ENCODE measurements around the gene TSSK1B. TPM values are rescaled to one million over a fixed set of nuclear protein-coding genes. Genes with fewer than 3 reads are reported as not detected.
"Not testable (repeated sequence)": the region's sequence is repeated elsewhere in the genome, so short reads cannot be mapped to it uniquely, and the experiment has no call there.

Gene TSSK1B
- total and polyA plus RNA-seq, 2 of the 8 experiments (the other 6 are each of a cell fraction or from before 2014, with no cell fraction given): 0.05 TPM; not detected in 1

DNA sequence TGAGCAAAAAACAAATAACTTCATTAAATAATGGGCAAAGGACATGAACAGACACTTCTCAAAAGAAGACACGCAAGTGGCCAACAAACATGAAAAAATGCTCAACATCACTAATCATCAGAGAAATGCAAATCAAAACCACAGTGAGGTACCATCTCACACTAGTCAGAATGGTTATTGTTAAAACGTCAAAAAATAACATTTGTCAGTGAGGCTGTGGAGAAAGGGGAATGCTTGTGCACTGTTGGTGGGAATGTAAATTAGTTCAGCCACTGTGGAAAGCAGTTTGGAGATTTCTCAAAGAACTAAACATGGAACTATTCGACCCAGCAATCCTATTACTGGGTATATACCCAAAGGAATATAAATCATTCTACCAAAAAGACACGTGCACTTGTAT is 36.8 kb downstream of the TSSK1B start:
- H4K8ac ChIP-seq (ENCODE audit: extremely low read depth, insufficient read depth, low read length); H3K79me2 ChIP-seq (ENCODE audit: control insufficient read depth in 1 of 2, insufficient read depth in 2 of 2, low read length in 2 of 2); H4K91ac ChIP-seq (replicated peaks; ENCODE audit: insufficient read length, low read length); POLR2A ChIA-PET (ENCODE audit: partially characterized antibody); H2BK120ac ChIP-seq (replicated peaks; ENCODE audit: low read depth, low read length); H3K27ac ChIP-seq (ENCODE audit: low read depth, low read length); H3K4me2 ChIP-seq (ENCODE audit: insufficient read depth in 1 of 2, low read depth in 2 of 2, low read length in 2 of 2); H2AFZ ChIP-seq (ENCODE audit: low read length); DNase-seq (ENCODE audit: low read depth in 1 of 2, low spot score in 2 of 2); H3K4me1 ChIP-seq (replicated peaks in 1 of 4; ENCODE audit: control insufficient read depth in 3 of 4, insufficient read depth in 4 of 4, low read length in 3 of 4); H2BK20ac ChIP-seq (ENCODE audit: low read length); H3K56ac ChIP-seq (replicated peaks; ENCODE audit: insufficient read length, low read depth, low read length); H3K14ac ChIP-seq (ENCODE audit: insufficient read length); H2AK5ac ChIP-seq (ENCODE audit: low read depth, low read length); H3K9me3 ChIP-seq (ENCODE audit: insufficient read depth in 2 of 2, low read depth in 1 of 2, low read length in 1 of 2); H3K23me2 ChIP-seq (ENCODE audit: low read depth, low read length); H3K23ac ChIP-seq (ENCODE audit: insufficient read length); H3K9ac ChIP-seq (replicated peaks in 1 of 4; ENCODE audit: extremely low read depth in 1 of 4, low read depth in 3 of 4, low read length in 3 of 4); H4K5ac ChIP-seq (ENCODE audit: insufficient read length, low read depth, low read length); H2BK15ac ChIP-seq (ENCODE audit: low read length); H3K4ac ChIP-seq (replicated peaks; ENCODE audit: insufficient read length, low read depth, low read length); H3K36me3 ChIP-seq (ENCODE audit: control insufficient read depth in 2 of 4, insufficient read depth in 4 of 4, low read length in 3 of 4); H3K27me3 ChIP-seq (replicated peaks in 1 of 4; ENCODE audit: control insufficient read depth in 3 of 4, extremely low read depth in 1 of 4, insufficient read depth in 3 of 4, low read length in 3 of 4); H2BK5ac ChIP-seq (ENCODE audit: low read depth, low read length); H2BK12ac ChIP-seq (ENCODE audit: low read depth, low read length); FAIRE-seq; H3K18ac ChIP-seq (ENCODE audit: extremely low read depth, low read length); H3K4me3 ChIP-seq (ENCODE audit: extremely low read depth in 1 of 4, insufficient read depth in 2 of 4, low read depth in 3 of 4, low read length in 4 of 4); H3K79me1 ChIP-seq (ENCODE audit: low read depth, low read length); H4K20me1 ChIP-seq (replicated peaks in 1 of 2; ENCODE audit: control insufficient read depth in 1 of 2, insufficient read depth in 2 of 2, low read length in 2 of 2): not testable (repeated sequence)
- CTCF ChIA-PET (ENCODE audit: partially characterized antibody): interaction anchor here (0.6 to 2.6 kb wide), 3 partner anchors 18 to 84 kb away, joined by 3 to 11 read pairs (median 5); no protein-coding TSS in a partner anchor
- WGBS, 2 experiments (ENCODE audit: extremely low coverage in 1 of 2, insufficient coverage in 1 of 2, insufficient read length in 1 of 2, insufficient replicate concordance in 2 of 2, low coverage in 1 of 2, low lambda C conversion rate in 2 of 2, missing lambda C conversion rate in 1 of 2): 92% methylated on average over 4 of the region's 4 CpGs; no CpG with 5 or more reads in 1 of the 2 experiments
